Activated T-cell treated with anti-CD3 and anti-CD28 coated beads for 1 hour (primary cell): ENCODE data around the gene SECISBP2.
A peak's percentile ranks its signal among the peaks of the same experiment; 100 is the strongest.
"Not testable (repeated sequence)": the region's sequence is repeated elsewhere in the genome, so short reads cannot be mapped to it uniquely, and the experiment has no call there.

ENCODE experiments used
- DNase-seq: peaks from one replicate; pipeline ENCODE4 v3.0.0-alpha.2; 2020; ENCODE audit warnings: low read depth

SECISBP2 gene, protein sequence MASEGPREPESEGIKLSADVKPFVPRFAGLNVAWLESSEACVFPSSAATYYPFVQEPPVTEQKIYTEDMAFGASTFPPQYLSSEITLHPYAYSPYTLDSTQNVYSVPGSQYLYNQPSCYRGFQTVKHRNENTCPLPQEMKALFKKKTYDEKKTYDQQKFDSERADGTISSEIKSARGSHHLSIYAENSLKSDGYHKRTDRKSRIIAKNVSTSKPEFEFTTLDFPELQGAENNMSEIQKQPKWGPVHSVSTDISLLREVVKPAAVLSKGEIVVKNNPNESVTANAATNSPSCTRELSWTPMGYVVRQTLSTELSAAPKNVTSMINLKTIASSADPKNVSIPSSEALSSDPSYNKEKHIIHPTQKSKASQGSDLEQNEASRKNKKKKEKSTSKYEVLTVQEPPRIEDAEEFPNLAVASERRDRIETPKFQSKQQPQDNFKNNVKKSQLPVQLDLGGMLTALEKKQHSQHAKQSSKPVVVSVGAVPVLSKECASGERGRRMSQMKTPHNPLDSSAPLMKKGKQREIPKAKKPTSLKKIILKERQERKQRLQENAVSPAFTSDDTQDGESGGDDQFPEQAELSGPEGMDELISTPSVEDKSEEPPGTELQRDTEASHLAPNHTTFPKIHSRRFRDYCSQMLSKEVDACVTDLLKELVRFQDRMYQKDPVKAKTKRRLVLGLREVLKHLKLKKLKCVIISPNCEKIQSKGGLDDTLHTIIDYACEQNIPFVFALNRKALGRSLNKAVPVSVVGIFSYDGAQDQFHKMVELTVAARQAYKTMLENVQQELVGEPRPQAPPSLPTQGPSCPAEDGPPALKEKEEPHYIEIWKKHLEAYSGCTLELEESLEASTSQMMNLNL

DNA sequence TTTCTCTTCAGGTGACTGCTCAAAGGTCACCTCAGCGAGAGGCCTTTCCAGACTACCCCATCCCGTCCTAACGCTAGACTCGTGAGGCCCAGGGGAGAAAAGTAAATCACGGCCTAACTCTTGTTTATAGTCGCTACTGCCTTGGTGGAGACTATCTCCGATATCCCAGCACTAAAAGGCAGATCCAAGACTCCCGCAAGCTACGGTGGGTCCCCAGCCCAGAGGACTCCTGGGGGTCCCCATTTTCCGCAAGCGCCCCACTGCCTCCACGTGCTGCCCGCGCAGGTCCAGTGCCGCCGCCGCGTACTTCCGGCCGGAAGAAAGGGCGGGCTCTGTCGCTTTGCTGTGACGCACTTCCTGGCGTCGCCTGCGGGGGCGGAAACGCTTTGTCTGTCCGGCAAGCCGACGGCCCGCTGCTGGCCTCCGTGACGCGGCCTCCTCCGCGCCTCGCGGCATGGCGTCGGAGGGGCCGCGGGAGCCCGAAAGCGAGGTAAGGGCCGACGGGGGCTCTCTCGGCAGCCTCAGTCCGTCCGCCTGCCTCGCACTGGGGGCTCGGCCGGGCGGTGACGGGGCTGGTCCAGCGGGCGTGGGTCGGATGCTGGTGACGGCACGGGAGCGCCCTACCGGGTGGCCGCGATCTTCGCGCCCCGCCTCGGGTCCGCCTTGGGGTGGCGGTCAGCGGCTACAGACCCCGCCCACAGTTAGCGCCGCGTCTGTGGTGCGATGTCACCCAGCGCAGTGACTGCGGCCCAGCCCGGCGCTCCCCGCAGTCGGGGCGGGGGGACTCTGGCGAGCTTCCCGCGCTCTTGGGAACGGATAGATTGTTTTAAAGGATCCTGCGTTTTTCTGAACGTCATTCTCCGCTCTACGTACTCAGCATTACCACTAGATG lies at the start of gene SECISBP2:
Gene SECISBP2 (plus strand): TSS at position 378 of the 892 bp plus-strand sequence. CDS start 77 bp downstream, at position 455.
- peak; percentile 88 for DNase-seq

DNA sequence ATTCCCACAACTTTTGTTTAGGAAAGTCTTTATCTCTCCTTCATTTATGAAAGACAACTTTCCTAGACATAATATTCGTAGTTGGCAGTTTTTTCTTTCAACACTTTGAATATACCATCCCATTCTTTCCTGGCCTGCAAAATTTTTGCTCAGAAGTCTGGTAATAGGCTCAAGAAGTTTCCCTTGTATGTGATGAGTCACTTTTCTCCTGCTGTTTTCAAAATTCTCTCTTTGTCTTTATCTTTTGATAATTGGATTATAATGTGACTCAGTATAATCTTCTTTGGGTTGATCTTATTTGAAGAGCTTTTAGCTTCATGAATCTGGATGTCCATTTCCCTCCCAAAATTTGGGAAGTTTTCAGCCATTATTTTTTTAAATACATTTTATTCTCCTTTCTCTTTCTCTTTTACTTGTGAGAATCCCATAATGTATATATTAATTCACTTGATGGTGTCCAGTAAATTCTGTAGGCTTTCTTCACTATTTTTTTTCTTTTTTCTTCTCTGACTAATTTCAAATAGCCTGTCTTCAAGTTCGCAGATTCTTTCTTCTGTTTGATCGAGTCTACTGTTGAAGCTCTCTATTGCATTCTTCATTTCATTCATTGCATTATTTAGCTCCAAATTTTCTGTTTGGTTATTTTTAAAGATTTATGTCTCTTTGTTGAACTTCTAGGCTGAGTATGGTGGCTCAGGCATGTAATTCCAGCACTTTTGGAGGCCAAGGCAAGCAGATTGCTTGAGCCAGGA lies 44.6 kb upstream of the SECISBP2 start:
- no peak for DNase-seq

DNA sequence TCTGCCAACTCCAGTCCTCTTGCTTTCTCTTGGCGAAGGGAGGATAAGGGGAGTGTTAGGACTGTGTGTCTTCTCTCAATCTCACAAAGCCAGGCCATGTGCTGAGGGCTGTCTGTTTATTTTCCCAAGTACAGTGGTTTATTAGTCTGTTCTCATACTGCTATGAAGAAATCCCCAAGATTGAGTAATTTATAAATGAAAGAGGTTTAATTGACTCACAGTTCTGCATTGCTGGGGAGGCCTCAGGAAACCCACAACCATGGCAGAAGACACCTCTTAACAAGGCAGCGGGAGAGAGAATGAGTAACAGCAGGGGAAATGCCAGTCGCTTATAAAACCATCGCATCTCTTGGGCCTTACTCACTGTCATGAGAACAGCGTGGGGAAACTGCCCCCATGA lies 43.5 kb upstream of the SECISBP2 start:
- DNase-seq, result no peak

DNA sequence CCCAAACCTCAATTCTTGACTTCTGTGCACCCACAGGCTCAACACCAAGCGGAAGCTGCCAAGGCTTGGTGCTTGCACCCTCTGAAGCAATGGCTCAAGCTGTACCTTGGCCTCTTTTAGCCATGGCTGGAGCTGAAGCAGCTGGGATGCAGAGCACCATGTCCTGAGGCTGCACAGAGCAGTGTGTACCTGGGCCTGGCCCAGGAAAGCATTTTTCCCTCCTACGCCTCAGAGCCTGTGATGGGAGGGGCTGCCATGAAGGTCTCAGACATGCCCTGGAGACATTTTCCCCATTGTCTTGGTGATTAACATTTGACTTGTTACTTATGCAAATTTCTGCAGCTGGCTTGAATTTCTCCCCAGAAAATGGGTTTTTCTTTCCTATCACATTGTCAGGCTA lies 42.3 kb upstream of the SECISBP2 start:
- DNase-seq, result not testable (repeated sequence)

DNA sequence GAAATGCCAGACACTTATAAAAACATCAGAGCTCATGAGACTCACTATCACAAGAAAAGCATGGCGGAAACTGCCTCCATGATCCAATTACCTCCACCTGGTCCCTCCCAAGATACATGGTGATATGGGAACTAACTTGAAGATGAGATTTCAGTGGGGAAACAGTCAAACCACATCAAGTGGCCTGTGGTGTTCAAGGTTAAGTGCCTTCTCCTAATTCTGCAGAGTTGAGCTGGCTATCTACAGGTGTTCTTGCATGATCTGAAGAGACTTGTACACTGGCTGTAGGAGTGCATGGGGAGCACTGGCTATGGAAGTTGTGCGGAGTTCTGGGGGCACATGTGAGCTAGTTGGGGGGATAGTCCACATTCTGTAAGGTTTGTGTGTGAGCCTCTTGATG lies 41.3 kb upstream of the SECISBP2 start:
- DNase-seq, result no peak

DNA sequence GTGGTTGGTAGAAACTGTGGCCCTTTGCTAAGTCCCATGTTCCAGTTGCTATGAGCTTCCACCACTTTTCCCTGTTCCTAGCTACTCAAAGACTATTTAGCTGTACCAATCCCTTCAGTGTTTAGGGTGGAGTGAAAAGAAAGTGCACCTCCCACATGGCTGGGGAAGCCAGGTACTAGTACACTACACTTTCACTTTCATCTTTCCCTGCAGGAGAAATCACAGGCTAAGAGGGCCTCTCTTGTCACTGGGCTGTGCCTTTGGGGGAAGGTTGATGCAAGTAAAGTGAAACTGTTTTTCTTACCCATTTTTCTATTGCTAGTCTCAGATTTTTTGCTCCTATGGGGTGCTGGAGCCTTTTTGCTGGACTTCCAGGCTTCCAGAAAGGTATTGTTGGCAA lies 40.8 kb upstream of the SECISBP2 start:
- DNase-seq, result no peak

DNA sequence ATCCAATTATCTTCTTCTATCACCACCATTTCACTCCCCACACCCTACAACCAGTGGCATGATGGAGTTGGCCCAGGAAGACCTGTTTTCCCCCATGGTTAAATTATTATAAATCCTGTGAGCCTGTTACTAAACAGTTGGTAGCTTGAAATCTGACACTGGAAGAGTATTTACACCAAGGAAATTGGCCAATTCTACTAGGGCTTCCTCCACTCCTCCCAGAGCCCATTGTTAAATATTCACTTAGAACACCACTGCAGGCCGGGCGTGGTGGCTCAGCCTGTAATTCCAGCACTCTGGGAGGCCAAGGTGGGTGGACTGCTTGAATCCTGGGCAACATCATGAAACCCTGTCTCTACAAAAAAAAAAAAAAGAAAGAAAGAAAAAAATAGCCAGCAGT lies 39.7 kb upstream of the SECISBP2 start:
- DNase-seq, result no peak

DNA sequence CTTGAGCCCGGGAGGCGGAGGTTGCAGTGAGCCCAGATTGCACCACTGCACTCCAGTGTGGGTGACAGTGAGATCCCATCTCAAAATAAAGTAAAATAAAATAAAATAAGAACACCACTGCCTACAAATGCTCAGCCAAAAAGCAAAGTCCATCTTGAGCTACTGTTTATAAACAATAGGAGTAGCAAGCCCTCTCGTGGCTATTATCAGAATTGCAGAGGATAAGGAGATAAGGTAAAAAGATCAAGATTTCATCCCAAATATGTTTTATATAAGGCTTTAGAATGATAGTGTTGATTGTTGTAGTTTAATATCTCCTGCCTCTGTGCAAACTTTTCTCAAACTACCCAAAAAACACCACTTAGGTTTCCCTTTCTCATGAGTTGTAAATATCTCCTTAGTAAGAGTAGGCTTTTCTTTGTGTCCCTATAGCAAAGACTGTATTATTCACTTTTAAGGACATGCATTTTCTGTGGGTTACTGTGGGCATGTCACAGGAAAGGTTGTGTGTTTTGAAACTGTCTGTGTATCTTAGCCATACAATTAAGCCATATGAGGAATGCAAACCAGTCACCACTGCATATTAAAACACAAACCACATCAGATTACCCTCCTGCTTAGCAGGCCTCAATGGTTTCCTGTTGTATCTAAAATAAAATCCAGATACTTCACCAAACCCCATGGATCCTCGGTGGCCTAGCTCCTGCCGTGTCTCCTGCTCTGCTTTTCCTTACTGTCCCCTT lies 39.1 kb upstream of the SECISBP2 start:
- DNase-seq, result no peak

DNA sequence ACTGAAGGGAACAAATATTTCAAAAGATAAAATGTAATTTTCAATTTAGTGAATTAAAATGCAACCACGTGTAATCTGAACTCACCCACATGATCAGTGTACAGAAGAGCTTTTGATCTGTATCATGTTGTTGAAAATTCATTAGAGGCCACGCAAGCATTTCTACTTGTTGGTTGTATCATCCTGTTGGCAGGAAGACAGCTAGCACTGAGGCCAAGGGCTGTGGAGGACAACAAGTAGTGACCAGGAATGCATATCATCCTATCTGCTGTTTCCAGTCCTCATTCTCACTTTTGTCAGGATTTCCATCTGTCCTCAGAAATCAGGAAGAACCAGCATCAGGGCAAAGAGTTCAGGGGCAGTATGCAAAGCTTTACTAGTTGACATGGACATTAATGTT lies 37.2 kb upstream of the SECISBP2 start:
- DNase-seq, result no peak

DNA sequence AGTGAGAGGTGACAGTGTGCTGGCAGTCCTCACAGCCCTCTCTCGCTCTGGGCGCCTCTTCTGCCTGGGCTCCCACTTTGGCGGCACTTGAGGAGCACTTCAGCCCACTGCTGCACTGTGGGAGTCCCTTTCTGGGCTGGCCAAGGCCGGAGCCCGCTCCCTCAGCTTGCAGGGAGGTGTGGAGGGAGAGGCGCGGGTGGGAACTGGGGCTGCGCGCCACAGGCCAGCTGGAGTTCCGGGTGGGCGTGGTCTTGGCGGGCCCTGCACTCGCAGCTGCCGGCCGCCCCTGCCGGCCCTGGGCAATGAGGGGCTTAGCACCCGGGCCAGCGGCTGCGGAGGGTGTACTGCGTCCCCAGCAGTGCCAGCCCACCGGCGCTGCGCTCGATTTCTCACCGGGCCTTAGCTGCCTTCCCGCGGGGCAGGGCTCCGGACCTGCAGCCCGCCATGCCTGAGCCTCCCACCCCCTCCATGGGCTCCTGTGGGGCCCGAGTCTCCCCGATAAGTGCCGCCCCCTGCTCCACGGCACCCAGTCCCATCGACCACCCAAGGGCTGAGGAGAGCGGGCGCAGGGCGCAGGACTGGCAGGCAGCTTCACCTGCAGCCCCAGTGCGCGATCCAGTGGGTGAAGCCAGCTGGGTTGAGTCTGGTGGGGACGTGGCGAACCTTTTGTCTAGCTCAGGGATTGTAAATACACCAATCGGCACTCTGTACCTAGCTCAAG lies 35.9 kb upstream of the SECISBP2 start:
- DNase-seq, result not testable (repeated sequence)

DNA sequence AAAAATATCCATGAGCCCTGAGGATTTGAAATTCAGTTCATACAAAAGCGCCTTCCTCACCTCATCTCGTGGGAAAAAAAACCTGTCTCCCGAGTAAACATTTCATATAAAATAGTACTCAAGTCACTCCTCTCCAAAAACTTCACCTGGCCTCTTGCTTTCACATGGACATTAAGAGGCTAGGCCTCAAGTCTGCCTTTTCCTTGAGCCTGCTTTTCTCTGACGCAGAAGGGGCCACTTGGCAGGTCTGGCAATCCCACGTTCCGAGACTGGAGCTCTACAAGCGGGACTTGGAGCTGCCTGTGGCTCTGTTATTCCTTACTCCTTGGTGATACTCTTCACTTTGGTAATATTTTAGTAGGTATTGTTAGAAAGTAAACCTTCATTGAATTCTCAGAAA lies 34.2 kb upstream of the SECISBP2 start:
- DNase-seq, result no peak

DNA sequence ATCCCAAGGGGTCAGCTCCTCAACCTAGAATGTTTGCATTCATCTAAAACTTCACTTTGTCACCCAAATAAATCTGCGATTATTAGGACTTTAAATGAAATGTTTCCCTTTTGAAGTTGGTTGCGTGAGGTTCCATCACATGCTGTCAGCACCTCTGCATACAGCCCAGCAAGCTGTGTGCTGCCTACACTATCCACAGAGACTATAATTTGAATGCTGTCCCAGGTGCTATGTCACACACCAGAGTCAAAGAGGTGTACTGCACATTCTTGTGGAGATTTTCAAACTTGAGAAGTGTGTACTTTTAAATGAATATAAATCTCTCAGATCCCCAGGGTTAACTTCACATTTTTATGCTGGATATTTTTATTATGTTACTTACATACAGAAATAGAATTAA lies 26.6 kb upstream of the SECISBP2 start:
- DNase-seq, result no peak

DNA sequence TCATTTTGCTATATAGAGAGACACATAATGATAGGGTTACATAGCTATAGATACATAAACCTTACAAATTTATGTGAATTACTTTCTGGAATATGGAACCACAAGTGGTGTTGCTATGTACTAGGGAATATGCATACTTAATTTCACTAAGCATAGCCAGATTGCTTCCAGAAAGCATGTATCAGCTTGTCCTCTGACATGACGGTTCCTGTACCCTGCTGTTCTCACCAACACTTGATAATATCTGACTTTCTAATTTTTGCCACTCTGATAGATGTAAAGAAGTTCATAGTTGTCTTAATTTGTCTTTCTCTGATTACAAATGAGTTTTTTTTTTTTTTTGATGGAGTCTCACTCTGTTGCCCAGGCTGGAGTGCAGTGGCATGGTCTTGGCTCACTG lies 25.3 kb upstream of the SECISBP2 start:
- no peak for DNase-seq

DNA sequence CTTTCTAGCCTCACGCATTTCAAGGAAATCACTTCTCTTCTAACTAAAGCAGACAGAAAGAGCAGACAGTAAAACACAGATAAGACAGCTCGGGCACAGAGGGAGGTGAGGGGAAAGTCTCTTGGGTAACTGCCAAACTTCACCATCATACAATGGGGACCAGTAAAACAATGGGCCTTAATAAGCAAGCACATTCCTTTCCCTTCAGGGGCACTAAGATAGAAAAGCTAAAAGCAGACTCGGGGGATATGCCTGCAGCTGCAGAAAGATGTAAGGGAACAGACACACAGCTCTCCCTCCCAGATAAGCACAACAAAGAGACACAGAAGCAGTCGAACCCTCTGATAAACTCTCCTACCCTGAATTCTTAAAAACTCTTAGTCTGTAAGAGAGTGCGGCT lies 22.9 kb upstream of the SECISBP2 start:
- DNase-seq, result no peak

DNA sequence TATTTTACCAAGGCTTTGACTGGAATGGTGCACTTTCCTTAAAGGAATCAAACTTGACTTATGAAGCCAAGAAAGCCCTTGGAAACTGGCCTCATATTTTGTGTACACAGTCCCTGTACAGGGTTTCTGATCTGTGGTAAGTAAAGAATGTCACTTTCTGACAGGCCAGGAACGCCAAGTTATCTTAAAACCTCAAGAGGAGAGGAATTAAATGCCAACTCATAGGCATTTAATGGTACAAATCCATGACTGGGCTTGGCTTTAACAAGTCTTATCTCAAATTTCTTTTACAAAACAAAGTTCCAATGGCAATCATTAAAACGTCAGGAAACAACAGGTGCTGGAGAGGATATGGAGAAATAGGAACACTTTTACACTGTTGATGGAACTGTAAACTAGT lies 16.3 kb upstream of the SECISBP2 start:
- DNase-seq, result not testable (repeated sequence)

DNA sequence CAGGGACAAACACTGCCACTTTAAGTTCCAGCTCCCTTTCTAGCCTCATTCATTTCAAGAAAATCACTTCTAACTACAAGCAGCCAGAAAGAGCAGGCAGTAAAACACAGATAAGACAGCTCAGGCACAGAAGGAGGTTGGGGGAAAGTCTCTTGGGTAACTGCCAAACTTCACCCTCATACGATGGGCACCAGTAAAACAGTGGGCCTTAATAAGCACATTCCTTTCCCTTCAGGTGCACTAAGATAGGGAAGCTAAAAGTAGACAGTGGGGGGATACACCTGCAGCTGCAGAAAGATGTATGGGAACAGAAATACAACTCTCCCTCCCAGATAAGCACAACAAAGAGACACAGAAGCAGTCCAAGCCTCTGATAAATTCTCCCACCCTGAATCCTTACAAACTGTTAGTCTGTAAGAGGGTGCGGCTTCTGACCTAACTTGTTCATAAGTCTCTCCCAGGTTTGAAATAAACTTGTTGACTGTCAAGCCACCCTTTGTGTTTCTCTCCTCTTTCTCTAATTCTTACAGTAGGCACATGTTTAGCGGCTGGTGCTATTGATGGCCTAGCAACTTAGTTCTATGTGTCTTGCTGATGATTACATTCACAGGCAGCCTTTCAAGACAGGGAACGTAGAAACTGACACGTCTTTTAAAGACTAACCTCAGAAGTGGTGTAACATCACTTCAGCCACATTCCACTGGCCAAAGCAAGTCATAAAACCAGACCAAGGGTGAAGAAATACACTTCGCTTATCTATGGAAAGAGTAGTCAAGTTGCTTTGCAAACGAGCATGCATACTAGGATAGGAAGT lies 14.1 kb upstream of the SECISBP2 start:
- DNase-seq, result no peak

DNA sequence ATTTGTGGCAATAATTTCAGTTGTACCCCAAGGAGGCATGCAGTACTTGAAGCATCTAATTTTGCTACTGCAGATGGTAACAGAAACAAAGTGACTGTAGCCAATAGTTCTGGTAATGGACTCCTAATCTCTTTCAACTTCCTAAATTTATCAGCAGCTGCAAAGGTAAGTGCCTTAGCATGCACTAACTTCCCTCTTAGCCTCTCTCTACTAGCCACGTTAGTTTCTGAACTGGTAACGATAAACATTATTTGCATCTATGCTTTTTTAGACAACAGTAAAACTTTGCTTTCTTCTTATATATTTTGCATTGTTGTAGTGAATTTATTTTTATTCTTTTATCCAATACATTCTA lies 13.5 kb upstream of the SECISBP2 start:
- no peak for DNase-seq

DNA sequence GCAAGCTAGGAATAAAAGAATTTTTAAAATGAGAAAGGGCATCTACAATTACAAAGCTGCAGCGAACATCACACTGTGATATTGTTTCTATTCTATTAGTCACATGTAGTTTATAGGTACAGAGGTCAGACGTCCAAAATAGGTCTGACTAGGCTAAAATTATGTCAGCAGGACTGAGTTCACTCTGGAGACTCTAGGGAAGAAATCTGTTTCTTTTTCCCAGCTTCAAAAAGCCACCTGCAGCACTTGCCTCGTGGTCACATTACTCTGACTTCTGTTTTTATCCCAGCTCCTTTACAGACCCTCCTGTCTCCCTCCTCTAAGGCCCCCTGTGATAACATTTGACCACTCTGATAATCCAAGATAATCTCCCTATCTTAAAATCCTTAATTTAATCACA lies 12.4 kb upstream of the SECISBP2 start:
- no peak for DNase-seq

DNA sequence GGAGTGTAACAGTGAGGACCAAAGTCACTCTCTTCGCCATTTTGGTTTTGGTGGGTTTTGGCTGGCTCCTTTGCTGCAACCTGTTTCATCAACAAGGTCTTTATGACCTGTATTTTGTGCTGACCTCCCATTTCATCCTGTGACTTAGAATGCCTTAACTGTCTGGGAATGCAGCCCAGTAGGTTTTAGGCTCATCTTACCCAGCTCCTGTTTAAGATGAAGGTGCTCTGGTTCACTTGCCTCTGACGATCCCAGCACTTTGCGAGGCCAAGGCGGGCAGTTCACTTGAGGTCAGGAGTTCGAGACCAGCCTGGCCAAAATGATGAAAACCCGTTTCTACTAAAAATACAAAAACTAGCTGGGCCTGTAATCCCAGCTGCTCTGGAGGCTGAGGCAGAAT lies 9.1 kb upstream of the SECISBP2 start:
- no peak for DNase-seq
